HG03457 (cell line): ENCODE results near the gene OR10A5.
"Not testable (repeated sequence)": the region's sequence is repeated elsewhere in the genome, so short reads cannot be mapped to it uniquely, and the experiment has no call there.

Experiments used
- ATAC-seq: cut with Tn5 transposase; IDR thresholded peaks from one replicate; pipeline ENCODE4 v1.9.1; 2021; ENCODE audit warnings: moderate number of reproducible peaks; ENCODE audit not compliant: unreplicated experiment

OR10A5 gene

DNA sequence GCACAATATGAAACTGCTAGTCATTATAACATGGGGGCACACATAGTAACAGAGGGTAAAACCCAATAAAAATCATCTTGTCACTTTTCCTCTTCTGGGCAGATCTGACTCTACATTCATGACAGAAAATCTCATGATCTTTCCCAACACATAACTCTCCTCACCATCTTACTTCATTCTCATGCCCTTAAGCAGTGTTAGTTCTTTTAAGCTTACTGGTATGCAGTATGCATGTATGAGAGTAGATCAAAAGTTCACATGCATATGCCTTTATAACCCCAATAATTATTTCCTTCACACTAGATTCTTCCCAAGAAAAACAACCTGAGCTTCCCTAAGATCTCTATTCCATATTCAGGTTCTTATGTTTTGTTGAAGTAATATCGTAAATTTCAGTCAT, 25.8 kb downstream of the OR10A5 start:
- ATAC-seq = no peak

GRCh38 chr11:6875761-6876160, 30.3 kb downstream of the OR10A5 start:
- no peak for ATAC-seq

DNA sequence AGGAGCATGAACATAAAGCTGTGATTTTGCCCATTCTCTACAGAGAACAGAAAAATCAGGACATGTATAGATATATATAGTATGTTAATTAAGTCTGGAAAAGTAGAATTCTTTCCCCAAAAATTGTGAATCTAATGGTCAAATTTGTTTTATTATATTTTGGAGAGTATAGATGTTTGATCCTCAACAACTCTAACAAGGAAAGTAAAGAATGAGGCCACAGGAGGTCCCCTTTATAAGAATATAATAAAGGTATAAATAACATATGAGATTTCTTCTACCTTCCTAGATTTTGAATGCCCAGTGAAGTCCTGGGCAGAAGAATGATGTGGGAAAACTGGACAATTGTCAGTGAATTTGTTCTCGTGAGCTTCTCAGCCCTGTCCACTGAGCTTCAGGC, 30.8 kb downstream of the OR10A5 start, which contains the start of gene OR10A4:
Gene OR10A4 (plus strand): TSS at position 301 of the 400 bp plus-strand sequence. CDS start 23 bp downstream, at position 324.
- no peak for ATAC-seq

- ATAC-seq = no peak
These were observed 31.4 kb downstream of the OR10A5 start for GRCh38 chr11:6876914-6877313.

DNA sequence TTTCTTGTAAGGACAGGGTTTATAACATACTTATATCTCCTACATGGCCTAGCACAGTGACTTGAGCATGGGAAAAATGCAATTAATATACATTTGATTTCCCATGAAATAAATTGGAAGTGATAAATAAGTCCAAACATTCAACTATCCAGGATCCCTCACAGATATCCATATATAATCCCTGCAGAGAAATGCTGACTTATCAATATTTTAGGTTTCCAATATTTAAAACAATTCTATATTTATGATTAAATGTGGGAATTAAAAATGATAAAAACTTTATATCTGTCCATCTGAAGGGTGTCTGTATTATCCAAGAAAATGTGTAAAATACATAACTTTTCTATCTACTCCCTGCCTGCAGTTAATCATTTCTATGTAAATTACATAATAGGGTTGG, 37.3 kb downstream of the OR10A5 start:
- ATAC-seq = no peak

DNA sequence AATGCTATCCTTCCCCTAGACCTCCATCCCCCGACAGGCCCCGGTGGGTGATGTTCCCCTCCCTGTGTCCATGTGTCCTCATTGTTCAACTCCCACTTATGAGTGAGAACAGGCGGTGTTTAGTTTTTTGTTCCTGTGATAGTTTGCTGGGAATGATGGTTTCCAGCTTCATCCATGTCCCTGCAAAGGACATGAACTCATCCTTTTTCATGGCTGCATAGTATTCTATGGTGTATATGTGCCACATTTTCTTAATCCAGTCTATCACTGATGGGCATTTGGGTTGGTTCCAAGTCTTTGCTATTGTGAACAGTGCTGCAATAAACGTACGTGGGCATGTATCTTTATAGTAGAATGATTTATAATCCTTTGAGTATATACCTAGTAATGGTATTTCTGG, 42.2 kb downstream of the OR10A5 start:
- ATAC-seq = not testable (repeated sequence)

- no peak for ATAC-seq
These were observed 43.3 kb downstream of the OR10A5 start for GRCh38 chr11:6888830-6889229.

DNA sequence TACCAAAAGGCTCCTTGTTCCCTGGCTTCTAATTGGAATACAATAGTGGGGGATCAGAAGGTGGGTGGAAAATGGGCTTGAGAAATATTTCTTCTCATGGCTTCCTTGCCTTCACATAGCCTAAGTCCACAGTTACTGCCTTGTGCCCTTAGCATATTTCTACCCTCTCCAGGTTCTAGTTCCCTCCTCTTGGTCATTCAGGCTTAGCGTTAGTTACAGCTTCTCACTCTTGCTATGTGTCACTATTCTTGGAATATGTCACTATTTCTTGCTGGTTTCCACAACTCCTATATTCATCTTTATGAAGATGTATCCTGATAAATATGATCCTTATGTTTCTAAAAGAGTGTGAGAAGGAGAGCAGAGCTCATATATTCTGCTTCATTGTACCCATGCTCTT, 44.4 kb downstream of the OR10A5 start:
- ATAC-seq = no peak

DNA sequence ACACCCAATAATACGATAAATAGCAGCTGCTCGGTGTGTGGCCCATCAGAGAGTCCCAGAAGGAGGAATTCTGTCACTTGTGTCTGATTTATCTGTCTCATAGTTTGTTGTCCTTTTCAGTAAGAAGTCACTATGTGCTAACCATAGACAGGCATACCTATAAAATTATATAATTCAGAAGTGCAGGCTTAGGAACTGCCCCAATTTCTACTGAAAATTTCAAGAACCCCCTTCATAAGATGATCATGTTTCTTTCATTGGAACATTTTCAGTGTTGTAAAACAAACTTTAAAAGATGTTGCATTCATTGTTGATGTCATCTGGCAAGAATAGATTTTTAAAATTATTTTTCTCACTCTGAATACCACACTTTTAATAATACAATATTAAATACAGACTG, 46.9 kb downstream of the OR10A5 start, which contains the start of gene OR2D2:
Gene OR2D2 (minus strand): TSS at position 101 of the 400 bp plus-strand sequence. CDS start 0 bp downstream, at position 101.
- ATAC-seq = no peak

DNA sequence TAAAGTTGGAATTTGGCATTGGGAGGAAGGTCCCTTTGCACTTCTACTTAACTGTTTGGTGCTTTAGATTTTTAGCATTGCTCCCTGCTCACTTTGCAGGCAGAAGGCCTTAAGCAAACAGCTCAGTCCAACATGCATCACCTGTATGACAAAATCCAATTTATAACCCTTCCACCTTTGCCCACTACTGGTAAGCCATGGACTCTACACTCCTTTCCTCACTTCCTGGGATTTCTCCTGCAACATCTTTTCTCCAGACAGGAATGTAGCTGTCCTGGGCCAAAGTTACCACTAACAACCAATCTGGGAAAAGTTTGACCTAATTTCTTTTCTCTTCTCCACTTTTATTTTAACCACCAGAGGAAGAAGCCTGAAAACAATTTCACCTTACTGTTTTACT, 48.6 kb downstream of the OR10A5 start:
- no peak for ATAC-seq

- peak; percentile 83 for ATAC-seq
These were observed 49.5 kb downstream of the OR10A5 start for GRCh38 chr11:6895010-6895409.
